ENCODE results near the gene OR10H1. TPM values are rescaled to one million over a fixed set of nuclear protein-coding genes. Genes with fewer than 3 reads are reported as not detected.
"Not testable (repeated sequence)": the region's sequence is repeated elsewhere in the genome, so short reads cannot be mapped to it uniquely, and the experiment has no call there.

The OR10H1 gene
- total and polyA plus RNA-seq, 7 donors, result not detected

- intact Hi-C loops (cut with DNase I), result no loop called here
- Histone ChIP-seq H3K4me3 (no peak overlapping the region), H3K27me3 (ENCODE audit: insufficient read depth in 3 of 3, low read length in 2 of 3) (no peaks in the 10 kb centered on the region), H3K27ac (no peak overlapping the region), H3K36me3 (ENCODE audit: insufficient read depth in 1 of 2, low read depth in 1 of 2) (no peaks in the 10 kb centered on the region), H3K9me3 (no peaks in the 10 kb centered on the region), H3K4me1 (no peaks in the 10 kb centered on the region)
- 76 to 95% (median 88%) methylated on average over 4 of the region's 4 CpGs for WGBS, 3 donors
- TF ChIP-seq CTCF (IDR thresholded peaks at IDR 0.05), result no peak
- no peak for DNase-seq
- ATAC-seq, result no peak
Measured at GRCh38 chr19:15776264-15776663, 39.2 kb downstream of the OR10H1 start.

DNA sequence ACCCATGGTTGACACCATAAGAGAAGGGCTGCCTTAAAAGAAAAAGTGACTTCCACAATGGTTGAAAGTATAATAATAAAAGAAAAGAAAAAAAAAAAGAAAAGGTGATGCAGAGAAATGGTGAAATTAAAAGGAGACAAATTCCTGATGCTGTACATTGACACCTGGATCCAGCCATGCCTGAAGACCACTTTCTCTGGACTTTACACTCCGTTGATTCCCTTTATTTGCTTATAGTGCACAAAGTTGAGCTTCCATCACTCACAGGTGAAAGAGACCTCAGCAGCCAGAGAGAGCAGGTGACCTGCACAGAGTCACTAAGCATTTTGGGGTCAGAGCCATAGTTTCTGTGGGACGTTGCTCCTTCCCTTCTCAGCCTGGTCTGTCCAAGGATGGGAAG lies 40.2 kb downstream of the OR10H1 start:
- H3K4me3 ChIP-seq, result no peak overlapping the region
- ATAC-seq, result no peak
- 46 to 62% (median 58%) methylated on average over 2 of the region's 2 CpGs for WGBS, 3 donors
- no peak for DNase-seq
- intact Hi-C loops (cut with DNase I), result no loop called here
- H3K36me3 ChIP-seq (ENCODE audit: insufficient read depth in 1 of 2, low read depth in 1 of 2), result no peaks in the 10 kb centered on the region
- H3K27ac ChIP-seq, result no peak overlapping the region
- no peaks in the 10 kb centered on the region for H3K9me3 ChIP-seq
- H3K27me3 ChIP-seq (ENCODE audit: insufficient read depth in 3 of 3, low read length in 2 of 3), result no peaks in the 10 kb centered on the region
- TF ChIP-seq CTCF (IDR thresholded peaks at IDR 0.05), result no peak
- no peaks in the 10 kb centered on the region for H3K4me1 ChIP-seq

DNA sequence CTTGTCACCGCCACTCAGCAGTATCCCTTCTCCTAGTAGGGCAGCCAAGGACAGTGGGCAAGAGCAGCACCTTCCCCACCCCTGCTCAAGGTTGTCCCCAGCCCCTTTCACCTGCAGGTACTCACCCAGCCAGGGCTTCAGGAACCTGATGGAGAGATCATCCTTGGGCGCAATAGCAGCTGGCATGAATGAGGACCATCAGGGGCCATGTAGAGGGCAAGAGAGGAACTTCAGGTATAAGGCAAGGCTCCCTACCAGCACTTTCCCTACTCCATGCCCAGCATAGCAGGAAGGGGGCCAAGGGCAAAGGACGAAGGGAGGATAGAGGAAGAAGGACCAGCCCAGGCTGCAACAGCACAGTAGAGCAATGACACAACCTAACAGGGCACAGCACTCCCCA lies 41.3 kb downstream of the OR10H1 start:
- H3K4me3 ChIP-seq; H3K27ac ChIP-seq; H3K27me3 ChIP-seq (ENCODE audit: insufficient read depth in 3 of 3, low read length in 2 of 3); H3K9me3 ChIP-seq; ATAC-seq; H3K36me3 ChIP-seq (ENCODE audit: insufficient read depth in 1 of 2, low read depth in 1 of 2); H3K4me1 ChIP-seq; intact Hi-C loops (cut with DNase I); DNase-seq: not testable (repeated sequence)
- 65 to 69% (median 67%) methylated on average over 3 of the region's 3 CpGs for WGBS, 3 donors

- Histone ChIP-seq H3K4me1 (no peaks in the 10 kb centered on the region), H3K27me3 (ENCODE audit: insufficient read depth in 3 of 3, low read length in 2 of 3) (no peaks in the 10 kb centered on the region), H3K36me3 (ENCODE audit: insufficient read depth in 1 of 2, low read depth in 1 of 2) (no peaks in the 10 kb centered on the region), H3K9me3 (no peaks in the 10 kb centered on the region), H3K4me3 (no peak overlapping the region), H3K27ac (no peak overlapping the region)
- DNase-seq (no peak), ATAC-seq (no peak)
- 18 to 37% (median 31%) methylated on average over 6 of the region's 6 CpGs for WGBS, 3 donors
- intact Hi-C loops (cut with DNase I), result no loop called here
- no peak for TF ChIP-seq CTCF (IDR thresholded peaks at IDR 0.05)
Measured at GRCh38 chr19:15769586-15769985, 45.9 kb downstream of the OR10H1 start.

- Histone ChIP-seq H3K9me3 (no peaks in the 10 kb centered on the region), H3K27me3 (ENCODE audit: insufficient read depth in 3 of 3, low read length in 2 of 3) (peaks cover 0 to 6% (median 3%) of the 10 kb centered on the region in 3 donors), H3K27ac (no peak overlapping the region), H3K36me3 (ENCODE audit: insufficient read depth in 1 of 2, low read depth in 1 of 2) (no peaks in the 10 kb centered on the region), H3K4me1 (no peaks in the 10 kb centered on the region), H3K4me3 (no peak overlapping the region)
- 34 to 40% (median 37%) methylated on average over 28 of the region's 28 CpGs for WGBS, 3 donors
- intact Hi-C loops (cut with DNase I), result no loop called here
- no peak for ATAC-seq
- no peak for DNase-seq
- TF ChIP-seq CTCF (IDR thresholded peaks at IDR 0.05), result no peak
Measured at GRCh38 chr19:15759962-15760565, 55.4 kb downstream of the OR10H1 start.

All from psoas muscle (tissue), 8 donors.